T-helper 1 cell (primary cell): ENCODE measurements around the gene KCNRG.
"Not testable (repeated sequence)": the region's sequence is repeated elsewhere in the genome, so short reads cannot be mapped to it uniquely, and the experiment has no call there.

Source experiments
- DNase-seq, 5 donors: peaks; one replicate each; pipeline ENCODE4 v3.0.0-alpha.2; 2012 to 2020

Gene KCNRG

GRCh38 chr13:50012396-50013169, 2.7 kb upstream of the KCNRG start:
- DNase-seq = no peak

- no peak for DNase-seq
These were observed 858 bp upstream of the KCNRG start for GRCh38 chr13:50014386-50014785.

DNA sequence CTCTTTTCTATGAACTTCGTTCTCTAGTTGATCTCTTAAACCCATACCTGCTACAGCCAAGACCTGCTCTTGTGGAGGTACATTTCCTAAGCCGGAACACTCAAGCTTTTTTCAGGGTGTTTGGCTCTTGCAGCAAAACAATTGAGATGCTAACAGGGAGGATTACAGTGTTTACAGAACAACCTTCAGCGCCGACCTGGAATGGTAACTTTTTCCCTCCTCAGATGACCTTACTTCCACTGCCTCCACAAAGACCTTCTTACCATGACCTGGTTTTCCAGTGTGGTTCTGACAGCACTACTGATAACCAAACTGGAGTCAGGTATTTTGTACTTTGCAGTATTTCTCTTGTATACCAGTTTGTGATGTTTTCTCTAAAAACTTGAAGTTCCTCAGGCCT, 506 bp downstream of the KCNRG start:
- DNase-seq = no peak

GRCh38 chr13:50016444-50016843, 1.2 kb downstream of the KCNRG start:
- no peak for DNase-seq

- DNase-seq = no peak
These were observed 2.6 kb downstream of the KCNRG start for GRCh38 chr13:50017819-50018218.

DNA sequence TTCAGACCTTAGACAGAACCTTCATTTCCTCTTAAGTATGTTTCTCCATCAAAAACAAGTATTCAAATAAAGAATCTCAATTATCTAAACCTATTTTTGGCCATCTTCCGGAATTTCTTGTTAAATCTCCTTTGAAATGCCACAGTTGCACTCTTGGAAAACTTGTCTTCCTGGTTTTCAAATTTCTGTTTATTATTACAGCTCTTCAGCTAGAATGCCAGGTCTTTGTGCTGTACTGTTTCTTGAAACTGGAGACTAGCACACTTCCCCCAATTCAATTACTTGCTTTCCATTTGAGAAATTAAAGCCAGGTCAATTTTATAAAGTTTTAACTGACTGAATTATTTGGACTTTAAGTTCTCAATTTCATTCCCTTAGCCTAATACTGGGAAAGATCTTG, 10.2 kb downstream of the KCNRG start:
- DNase-seq = no peak

DNA sequence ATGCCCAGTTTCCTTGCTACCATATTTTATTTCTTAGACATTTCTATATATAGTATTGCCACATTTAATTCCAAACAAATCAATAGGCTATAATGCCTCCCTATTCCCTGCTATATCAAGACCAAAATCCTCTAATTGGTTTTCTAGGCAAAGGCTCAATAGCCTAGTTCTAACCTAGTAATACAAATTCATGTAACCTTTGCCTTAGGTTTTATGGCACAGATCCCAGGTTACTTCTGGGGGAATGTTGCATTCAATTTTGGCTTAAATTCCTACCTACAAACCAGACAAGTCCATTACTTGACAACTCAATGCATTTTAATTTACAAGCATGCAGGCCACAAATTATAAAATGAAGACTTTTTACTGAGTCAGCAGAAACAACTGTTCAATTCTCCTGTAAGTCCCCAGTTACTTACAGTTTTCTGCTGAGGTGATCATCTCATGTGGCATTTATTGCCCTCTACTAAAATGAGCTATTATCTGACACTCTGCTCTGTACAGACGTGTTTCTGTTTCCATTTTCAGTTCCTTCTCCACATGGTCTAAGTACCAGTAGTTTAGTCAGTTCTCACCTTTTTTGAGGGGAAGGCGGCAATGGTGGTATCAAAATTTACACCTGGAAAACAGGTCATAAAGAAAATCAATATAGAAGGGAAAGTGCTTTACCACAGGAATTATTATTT, 11.7 kb downstream of the KCNRG start:
- no peak for DNase-seq

GRCh38 chr13:50030315-50030714, 15.1 kb downstream of the KCNRG start:
- no peak for DNase-seq

DNA sequence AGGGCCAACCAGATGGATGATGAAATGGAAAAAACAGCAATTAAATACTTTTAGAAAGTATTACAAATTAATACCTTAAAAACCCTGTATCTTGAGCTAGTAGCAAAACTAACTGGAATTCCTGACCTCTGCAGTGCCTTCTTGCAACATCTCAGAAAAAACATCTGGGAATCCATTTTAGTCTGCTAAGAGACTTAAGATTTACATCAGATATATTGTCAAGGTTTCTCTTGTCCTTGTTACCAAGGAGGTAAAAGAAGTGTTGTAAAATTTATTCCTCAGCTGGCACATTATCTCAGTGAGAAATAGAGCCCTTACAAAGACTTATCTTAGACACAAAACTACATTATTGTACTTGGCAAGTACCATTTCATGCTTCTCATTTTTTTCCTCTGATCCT, 18.5 kb downstream of the KCNRG start:
- no peak for DNase-seq

DNA sequence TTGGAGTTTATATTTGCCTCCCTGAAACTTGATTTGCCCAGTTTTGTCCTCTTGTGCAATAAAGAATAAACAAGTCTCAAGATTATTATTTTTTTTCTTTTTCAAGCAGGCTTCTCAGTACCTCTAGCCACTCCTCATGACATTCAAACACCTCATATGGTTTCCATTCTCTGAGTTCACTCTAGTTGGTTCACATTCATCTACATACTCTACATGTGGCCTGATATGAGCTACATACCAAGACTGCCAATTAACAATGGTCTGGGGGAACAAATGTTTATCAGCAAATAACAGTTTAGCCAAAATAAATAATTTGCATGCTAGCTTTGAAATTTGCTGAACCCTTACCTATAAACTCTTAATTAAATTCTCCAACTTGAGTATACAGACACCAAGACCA, 22.5 kb downstream of the KCNRG start:
- DNase-seq = no peak

DNA sequence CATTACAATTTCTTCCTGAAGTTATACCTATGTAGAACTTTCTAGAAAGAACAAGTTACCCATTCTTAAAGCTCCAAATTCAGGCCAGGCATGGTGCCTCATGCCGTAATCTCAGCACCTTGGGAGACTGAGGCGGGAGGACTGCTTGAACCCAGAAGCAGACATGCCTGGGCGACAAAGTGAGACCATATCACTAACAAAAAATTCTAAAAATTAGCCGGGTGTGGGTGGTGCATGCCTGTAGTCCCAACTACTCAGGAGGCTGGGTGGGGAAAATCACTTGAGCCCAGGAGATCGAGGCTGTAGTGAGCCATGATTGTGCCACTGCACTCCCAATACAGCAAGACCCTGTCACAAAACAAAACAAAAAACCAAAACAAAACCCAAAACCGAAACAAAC, 23.0 kb downstream of the KCNRG start:
- no peak for DNase-seq

GRCh38 chr13:50052478-50052877, 37.2 kb downstream of the KCNRG start:
- no peak for DNase-seq

DNA sequence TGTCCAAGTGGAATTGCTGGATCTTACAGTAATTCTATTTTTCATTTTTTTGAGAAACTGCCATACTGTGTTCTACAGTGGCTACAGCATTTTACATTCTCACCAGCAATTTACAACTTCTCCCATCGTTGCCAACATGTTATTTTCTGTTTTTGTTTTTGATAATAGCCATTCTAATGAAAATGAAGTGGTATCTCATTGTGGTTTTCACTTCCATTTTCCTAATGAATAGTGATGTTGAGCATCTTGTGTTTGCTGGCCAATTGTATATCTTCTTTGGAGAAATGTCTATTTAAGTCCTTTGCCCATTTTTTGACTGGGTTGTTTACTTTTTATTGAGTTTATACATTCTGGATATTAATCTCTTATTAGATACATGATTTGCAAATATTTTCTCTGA, 38.6 kb downstream of the KCNRG start:
- no peak for DNase-seq

- no peak for DNase-seq
These were observed 40.2 kb downstream of the KCNRG start for GRCh38 chr13:50055454-50055853.

GRCh38 chr13:50060718-50061117, 45.5 kb downstream of the KCNRG start:
- DNase-seq = no peak

- DNase-seq = not testable (repeated sequence)
These were observed 47.1 kb downstream of the KCNRG start for GRCh38 chr13:50062336-50062735.

DNA sequence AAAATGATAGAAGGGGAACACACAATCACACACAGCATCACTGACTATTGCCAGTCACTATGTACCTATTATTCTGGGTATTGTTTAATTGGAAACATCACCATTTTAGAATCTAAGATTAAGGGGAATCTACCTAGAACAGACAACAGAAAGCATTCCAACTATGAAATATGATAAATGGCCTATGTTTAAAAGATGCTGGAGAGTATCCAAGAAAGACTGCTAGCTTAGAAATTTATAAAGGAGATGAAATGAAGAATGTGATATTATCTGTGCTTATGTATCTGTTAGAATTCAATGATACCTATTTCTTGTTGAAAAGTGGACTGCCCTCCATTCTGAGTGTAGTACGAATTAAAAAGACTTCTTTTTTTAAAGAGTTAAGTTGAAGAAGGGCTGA, 50.5 kb downstream of the KCNRG start:
- DNase-seq = no peak

DNA sequence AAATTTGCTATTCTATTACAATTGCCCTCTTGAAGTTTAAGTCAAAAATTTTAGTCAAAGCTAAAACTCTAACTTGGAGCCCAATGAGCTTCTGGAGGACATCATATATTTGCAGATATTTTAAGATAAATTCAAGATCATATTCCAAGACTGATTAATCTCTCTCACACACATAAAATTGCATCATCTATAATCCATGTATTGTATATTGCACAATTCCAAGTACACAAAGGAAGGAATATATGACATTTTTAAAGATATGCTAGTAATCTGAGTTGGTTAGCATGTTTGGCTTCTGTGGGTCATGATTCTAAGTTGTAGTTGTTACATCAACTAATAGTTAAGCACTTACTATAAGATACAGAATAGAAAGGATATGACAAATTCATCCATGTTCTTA, 53.3 kb downstream of the KCNRG start:
- no peak for DNase-seq

DNA sequence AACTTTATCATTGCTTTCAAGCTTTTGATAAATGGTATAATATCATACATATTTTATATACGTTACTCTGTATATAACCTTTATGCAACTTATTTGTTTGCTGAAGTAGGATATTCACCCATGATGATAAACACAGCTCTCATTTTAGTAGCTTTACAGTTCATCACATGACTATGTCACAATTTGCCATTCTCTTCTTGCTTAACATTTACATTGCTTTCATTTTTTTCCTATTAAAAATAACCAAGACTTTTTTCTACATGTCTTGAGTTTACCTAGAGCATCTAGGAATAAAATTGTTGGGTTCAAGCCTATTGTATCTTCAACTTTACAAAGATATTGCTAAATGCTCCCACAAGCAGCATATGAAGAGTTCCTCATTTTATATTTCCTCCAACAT, 54.0 kb downstream of the KCNRG start:
- DNase-seq = no peak

- no peak for DNase-seq
These were observed 54.9 kb downstream of the KCNRG start for GRCh38 chr13:50070186-50070585.
